GM18867 (cell line): Measurements from ENCODE around the gene IDE.

ENCODE experiments used
- ATAC-seq: cut with Tn5 transposase; IDR thresholded peaks from one replicate; pipeline ENCODE4 v1.9.1; 2021; ENCODE audit warnings: mild to moderate bottlenecking, moderate library complexity; ENCODE audit not compliant: unreplicated experiment

IDE gene

DNA sequence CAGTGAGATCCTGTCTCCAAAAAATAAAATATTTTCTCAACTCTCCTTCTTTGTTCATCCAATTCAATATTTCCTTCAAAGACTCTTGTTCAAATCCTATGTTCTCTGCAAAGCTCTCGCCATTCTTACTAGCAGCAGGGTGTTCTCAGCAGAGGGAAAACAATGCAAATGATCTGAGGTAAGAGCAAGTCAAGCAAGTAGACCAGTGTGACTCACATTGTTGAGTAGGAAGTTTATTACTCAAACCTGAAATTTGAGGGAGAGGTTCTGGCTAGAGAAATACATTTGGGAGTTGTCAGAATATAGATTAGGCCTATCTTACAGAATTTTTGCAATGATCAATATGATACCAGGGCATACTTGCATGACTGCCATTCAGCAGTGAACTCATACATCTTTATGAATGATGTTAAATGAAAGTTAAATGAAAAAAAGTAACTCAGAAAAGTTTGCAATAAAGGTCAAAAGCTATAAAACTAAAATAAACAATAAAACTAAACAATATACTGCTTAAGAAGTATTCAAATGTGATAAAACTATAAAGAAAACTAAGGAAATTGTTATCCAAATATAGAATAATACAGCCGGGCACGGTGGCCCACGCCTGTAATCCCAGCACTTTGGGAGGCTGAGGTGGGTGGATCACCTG, 5.8 kb downstream of the IDE start:
- ATAC-seq, result peak; percentile 59

DNA sequence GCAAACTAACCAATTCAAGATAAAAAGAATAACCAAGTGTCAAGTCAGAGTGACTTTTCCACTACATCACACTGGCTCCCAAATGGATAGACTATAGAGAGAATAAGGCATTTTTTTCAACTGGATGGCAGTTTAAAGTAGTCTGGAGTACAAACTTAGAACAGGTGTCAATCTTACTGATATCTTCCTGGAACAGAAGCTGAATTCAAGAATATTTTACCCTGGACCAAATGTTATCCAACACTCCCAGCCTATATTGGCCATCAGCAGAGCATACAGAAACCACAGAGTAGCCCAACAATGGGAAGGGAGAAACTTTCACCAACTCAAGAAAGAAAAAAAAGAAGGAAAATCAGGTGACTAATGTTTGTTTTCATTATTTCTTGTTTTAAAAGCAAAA, 11.5 kb downstream of the IDE start:
- ATAC-seq, result no peak

DNA sequence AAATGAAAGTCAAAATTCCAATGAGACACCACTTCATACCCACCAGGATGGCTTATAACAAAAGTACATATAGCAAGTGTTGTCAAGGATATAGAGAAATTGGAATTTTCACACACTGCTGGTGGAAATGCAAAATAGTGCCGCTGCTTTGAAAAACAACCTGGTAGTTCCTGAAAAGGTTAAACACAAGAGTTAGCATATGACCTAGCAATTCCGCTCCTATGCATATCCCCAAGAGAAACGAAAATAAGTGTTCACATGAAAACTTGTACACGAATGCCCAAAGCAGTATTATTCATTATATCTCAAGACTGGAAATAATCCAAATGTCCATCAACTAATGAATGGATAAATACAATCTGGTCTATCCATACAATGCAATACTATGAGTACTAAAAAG, 14.8 kb downstream of the IDE start:
- ATAC-seq, result no peak

DNA sequence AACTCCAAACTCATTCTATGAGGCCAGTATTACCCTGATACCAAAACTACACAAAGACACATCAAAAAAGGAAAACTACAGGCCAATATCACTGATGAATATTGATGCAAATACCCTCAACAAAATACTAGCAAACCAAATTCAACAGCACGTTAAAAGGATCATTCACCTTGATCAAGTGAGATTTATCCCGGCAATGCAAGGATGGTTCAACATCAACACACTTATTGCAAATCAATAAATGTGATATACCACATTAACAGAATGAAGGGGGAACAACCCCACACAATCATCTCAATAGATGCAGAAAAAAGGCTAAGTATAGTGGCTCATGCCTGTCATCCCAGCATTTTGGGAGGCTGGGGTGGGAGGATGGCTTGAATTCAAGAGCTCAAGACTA, 19.9 kb downstream of the IDE start:
- ATAC-seq, result no peak

DNA sequence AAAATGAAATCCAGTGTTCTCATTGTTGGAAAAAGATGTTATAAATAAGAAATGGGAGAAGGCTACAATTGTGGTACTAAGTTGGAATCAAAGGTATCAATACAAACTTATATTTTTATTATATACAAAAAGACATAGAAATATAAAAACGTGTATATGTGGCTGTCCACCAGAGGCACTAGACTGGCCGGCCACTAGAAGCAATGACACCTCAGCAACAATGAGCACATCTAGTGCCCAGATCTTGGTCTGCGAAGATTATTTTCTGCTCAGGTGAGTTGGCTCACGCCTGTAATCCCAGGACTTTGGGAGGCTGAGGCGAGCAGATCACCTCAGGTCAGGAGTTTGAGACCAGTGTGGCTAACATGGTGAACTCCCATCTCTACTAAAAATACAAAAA, 21.6 kb downstream of the IDE start:
- no peak for ATAC-seq

DNA sequence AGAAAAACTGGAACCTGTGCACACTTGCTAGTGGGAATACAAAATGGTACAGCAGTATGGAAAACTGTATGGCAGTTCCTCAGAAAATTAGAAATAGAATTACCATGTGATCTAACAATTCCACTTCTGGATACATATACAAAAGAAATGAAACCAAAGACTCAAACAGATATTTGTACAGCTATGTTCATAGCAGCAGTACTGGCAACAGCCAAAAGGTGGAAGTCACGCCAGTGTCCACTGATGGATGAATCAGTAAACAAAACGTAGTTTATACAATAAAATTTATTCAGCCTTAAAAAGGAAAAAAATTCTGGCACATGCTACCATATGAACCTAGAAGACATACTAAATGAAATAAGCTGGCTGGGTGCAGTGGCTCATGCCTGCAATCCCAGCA, 23.0 kb downstream of the IDE start:
- no peak for ATAC-seq

DNA sequence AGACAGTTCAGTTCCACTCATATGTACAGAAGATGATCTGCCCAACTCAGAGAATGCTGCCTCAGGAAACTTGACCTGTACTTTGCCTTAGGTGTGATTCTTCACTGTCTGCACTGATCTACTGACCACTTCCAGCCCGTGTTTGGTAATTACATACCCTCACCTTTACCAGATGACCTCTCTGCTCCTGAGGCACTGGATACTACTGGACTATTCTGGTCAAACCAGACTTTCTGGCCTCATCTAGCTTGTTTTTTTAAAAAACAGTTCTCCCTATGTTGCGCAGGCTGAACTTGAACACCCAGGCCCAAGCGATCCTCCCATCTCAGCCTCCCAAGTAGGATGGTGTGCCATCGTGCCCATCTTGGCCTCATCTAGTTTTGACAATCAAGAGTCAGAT, 26.2 kb downstream of the IDE start:
- no peak for ATAC-seq

DNA sequence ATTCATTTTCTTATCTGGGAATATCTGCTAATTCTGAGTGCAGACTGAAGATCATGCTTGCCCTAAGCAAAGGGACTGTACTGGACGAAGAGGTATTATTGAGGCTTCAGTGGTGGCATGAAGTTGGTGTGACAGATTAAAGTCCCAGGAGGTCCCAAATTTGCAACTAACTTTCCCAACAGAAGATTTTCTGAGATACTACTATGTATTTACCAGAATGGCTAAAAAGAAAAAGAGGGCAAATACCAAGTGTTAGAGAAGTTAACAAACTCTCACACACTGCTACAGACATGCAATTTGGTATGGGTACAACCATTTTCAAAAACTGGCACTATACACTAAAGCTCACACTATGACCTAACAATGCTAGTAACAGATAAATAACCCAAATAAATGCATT, 28.3 kb downstream of the IDE start:
- ATAC-seq, result no peak

DNA sequence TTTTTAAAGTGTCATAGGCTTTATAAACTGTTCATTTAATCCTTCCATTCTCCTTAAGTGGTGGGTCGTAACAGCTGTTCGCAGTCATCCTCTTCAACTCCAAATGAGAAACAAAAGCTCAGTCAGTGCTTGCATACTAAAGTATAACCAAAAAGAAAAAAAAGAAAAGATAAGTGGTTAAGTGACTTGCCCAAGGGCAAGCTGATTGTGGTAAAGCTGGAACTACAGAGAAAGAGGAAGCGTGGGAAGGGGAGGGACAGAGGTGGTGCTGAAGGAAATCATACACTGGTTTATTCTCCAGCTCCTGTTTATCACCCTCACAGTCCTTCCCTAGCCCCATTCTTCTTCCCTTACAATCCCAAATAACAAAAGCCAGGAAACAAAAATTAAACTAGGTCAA, 29.6 kb downstream of the IDE start:
- ATAC-seq, result no peak

DNA sequence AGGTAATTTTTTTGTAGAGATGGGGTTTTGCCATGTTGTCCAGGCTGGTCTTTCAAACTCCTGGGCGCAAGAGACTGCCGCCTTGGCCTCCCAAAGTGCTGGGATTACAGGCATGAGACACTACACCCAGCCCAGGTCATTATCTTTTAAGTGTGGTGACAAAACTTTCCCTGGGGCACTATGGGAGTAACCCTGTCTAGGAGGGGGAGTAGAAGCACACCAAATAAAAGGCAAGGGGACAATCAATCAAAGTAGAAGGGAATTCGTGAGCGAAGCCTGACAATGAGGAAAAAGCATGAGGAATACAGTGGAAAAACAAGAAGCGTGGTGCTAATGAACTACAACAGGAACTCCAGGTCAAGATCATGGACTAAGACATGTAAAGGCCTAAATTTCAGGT, 31.4 kb downstream of the IDE start:
- no peak for ATAC-seq

DNA sequence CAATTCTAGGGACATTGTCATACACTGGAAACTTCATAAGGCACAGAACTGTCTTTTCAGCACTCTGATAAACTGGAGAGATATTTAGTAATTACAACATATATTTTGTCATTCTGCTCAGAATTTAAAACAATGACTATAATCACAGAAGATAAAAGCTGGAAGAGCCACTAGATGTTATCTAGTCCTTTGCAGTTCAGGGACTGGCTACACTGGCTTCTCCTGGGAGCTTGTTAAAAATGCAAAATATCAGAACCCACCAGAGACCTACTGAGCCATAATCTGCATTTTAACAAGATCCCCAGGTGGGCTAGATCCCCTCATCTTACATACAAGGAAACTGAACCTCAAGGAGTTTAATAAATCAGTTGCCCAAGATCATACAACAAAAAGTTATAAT, 32.3 kb downstream of the IDE start:
- ATAC-seq, result no peak

DNA sequence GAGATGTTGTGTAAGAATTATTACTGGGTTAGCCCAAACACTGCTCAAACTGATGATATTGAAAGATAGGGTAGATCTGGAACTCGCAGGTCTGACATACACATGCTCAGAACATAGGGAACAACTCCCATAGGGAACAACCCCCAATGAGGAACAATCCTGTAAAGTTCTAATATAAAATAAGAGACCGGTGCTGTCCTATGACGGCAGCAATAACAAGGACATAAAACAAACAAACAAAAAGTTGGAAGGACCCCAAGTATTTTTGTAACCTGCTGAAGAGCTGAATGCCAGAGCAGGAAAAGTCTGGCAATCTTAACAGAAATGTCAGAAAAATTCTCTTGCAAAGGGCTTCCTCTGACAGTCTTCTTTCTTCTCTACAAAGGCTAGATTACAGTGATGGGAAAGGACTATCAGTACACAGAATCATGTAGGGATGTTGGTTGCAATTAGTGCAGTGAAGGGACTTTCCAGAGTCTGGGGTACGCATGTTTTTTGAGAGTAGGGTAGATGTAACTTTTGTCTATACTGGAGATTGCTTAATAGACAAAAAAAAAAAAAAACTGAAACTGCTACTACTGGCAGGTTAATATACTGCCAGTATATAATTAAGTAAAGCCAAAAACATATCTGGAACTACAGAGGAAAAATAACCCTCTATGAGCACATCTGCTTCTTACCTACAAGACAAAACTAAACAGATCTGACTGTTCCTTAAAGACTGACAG, 35.5 kb downstream of the IDE start:
- ATAC-seq, result no peak

DNA sequence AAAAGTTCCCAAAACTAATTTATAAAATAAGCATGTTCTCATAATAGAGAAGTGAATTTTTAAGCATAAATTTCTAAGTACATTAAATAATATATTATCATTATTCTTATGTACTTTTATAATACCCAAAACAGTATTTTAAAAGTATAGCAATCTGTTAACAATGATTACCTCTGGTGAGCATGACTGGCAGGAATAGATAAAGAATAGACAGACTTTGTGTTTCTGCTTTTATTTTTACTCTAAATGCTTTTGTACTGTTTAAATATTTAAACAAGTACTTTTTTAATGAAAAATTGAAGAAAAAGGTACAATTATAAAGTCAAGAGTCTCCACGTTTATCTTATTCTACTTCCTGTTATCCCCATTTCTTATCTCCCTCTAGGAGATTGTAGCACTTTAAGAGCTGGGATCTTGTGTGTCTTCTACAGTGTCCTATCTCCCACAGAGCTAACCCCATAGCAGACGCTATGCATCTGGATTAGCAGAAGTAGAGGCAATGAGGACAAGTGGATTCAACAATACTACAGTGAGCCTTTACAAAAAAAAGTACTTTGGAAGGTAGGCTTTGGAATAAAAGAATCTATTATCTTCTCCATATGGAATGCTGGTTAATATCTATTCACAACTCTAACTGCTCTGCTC, 42.9 kb downstream of the IDE start:
- ATAC-seq, result no peak

DNA sequence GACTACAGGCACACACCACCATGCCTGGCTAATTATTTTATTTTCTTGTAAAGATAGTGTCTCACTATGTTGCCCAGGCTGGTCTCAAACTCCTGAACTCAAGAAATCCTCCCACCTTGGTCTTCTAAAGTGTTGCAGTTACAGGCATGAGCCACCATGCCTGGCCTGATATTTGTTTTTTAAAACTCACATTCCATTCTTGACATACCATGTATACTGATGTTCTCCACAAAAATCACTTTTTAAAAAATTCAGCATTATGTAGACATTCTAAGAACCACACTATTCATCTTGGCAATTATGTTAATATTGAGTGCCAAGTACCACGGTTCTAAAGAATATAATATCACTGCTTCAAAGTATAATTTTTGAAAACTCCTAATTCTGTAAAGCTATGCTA, 43.5 kb downstream of the IDE start:
- no peak for ATAC-seq

DNA sequence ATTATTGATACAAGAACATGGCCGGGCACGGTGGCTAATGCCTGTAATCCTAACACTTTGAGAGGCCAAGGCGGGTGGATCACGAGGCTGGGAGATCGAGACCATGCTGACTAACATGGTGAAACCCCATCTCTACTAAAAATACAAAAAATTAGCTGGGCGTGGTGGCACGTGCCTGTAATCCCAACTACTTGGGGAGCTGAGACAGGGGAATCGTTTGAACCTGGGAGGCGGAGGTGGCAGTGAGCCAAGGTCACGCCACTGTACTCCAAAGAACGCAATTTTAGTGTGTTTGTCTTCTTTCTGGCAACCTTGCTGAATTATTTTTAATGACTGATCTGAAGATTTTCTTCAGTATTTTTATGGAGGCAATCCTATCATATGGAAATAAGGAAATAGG, 46.2 kb downstream of the IDE start:
- ATAC-seq, result no peak

DNA sequence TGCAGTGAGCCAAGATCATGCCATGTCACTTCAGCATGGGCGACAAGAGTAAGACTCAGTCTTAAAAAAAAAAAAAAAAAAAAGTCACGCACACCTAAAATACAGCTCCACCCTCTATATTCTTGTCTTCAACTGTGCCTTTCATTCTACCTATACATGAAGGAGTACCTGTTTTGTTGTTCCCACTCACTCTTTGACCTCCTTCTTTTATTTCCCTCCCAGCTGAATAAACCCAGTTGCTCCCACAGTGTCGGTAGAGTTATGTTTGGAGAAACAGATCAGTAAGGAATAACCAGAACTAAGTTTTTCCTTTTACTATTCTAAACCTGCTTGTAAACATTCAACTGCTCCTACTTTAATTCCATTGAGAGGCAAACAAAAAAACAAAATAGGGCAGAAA, 50.3 kb downstream of the IDE start:
- ATAC-seq, result no peak

DNA sequence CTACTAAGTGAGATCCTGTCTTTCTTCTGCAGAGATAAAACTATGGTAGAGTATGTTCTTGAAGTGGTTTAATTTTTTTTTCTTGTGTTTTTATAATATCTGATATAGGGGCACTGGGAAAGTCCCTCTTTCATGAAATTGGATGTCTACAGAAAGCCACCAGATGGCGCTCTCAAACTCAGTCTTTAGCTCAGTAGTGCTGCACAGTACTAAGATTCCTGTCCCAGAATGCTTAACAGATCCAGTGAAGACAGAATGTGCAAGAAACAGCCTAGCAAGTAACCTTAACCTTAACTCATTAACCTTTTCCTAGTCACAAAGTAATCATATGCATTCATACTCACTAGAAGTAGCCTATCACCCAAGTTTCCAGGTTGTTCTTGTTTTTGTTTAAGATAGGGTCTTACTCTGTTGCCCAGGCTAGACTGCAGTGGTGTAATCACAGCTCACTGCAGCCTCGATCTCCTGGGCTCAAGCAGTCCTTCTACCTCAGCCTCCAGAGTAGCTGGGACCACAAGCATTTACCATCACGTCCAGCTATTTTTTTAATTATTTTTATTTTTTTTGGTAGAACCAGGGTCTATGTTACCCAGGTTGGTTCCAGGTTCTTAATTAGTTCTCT, 56.7 kb downstream of the IDE start:
- peak; percentile 59 for ATAC-seq

DNA sequence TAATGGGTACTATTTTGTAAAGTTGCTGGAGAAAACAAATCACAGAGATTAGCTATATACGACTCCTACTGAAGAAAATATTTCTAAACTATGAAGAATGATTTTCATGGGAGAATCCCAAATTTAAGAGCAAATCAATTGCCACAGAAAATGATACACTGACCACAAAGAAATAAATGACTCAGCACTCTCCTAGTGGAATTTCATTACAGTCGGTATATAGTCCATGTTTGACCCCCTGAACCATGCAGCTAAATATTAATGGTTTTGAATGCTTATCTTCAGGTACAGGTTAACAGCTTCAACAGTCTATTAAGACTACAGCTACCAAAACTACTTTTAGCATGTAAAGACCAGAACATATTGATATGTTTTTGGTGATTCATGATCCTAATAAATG, 65.0 kb downstream of the IDE start:
- ATAC-seq, result no peak

DNA sequence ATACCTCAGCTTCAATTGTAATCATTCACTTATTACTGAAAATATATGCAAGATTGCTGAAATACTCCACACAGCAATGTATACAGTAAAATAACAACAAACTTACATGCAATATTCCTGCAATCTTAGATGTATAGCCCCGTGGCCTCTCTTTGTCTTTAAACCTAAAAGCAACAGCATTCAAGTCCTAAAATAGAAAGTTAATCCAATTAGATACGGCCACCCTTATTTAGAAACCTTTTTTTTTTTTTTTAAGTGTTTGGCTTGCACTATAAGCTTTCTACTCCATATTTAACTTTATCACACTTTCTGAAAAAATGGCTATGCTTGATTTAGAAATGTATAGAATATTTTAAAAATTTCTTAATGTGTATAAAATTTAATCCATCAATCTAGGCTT, 67.6 kb downstream of the IDE start:
- no peak for ATAC-seq

DNA sequence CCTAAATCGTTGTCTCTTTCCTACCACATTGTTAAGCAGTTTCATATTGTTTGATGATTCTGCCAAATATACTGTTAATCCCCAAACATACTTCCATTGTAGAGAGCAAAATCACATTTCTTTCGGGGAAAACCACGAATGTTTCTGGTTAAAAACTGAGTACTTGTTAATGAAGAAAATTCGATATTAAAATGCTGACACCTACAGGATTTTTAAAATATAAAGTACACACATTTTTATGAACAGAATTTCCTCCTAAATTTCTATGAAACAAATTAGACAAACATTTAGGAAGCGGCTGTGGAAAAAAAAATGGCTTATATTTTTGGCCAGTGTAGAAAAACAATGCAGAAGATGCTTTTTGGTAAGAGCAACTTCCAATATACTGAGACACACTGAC, 68.8 kb downstream of the IDE start:
- ATAC-seq, result no peak

DNA sequence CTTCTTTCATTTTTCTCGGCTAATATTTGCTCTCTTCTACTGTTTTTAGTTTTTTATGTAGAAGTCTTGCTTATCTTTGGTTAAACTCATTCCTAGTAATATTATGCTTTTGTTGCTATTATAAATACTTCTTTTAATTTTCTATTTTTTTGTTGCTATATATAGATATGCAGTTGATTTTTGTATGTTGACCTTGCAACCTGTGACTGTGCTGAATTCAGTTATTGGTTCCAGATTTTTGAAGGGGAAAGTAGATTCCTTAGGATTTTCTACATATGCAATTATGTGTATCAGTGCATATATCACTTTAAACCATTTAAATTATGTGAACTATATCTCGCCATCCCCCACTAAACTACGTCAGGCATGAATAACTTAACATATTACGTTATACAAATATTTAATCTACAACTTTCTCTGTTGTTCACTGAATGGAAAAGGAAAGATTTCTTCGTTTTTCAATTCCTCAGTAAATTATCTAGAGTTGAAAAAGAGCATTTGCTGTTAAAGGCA, 71.5 kb downstream of the IDE start:
- no peak for ATAC-seq

DNA sequence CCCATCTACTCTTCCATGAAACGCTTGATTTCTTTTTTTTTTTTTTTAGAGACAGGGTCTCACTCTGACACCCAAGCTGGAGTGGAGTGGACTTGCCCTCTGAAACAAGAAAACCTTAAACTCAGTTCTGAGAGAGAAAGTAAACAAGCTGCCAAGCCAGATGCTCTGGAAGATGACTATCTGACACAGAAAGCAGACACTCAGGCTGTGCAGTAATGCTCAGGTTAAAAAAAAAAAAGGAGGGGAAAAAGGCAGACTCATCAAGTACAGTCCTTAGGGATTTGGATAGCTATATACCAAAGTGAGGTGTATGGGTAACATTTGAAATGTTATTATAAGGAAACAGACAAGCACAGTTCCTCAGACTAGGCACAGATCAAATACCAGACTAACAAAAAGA, 80.5 kb downstream of the IDE start:
- no peak for ATAC-seq
